ENCODE results near the gene LIN52.
A peak's percentile ranks its signal among the peaks of the same experiment; 100 is the strongest.

The LIN52 gene

GRCh38 chr14:74194506-74195274 lies 109.9 kb downstream of the LIN52 start:
- DNase-seq: no peak

GRCh38 chr14:74195623-74196022 lies 110.9 kb downstream of the LIN52 start:
- DNase-seq: no peak

GRCh38 chr14:74198441-74199234 lies 113.9 kb downstream of the LIN52 start:
- no peak for DNase-seq

GRCh38 chr14:74202113-74202512 lies 117.4 kb downstream of the LIN52 start:
- DNase-seq: no peak

- no peak for DNase-seq
Measured at GRCh38 chr14:74203639-74204038, 118.9 kb downstream of the LIN52 start.

GRCh38 chr14:74204491-74204890 lies 119.7 kb downstream of the LIN52 start:
- DNase-seq: no peak

GRCh38 chr14:74205882-74206281 lies 121.1 kb downstream of the LIN52 start:
- no peak for DNase-seq

- DNase-seq: no peak
Measured at GRCh38 chr14:74207943-74208342, 123.2 kb downstream of the LIN52 start.

GRCh38 chr14:74208642-74209041 lies 123.9 kb downstream of the LIN52 start:
- no peak for DNase-seq

- DNase-seq: no peak
Measured at GRCh38 chr14:74211945-74212580, 127.3 kb downstream of the LIN52 start.

- no peak for DNase-seq
Measured at GRCh38 chr14:74213907-74214803, 129.4 kb downstream of the LIN52 start.

- DNase-seq: no peak
Measured at GRCh38 chr14:74216671-74217070, 131.9 kb downstream of the LIN52 start.

- peak; percentile 59 for DNase-seq
Measured at GRCh38 chr14:74217672-74218448, 133.1 kb downstream of the LIN52 start.

- no peak for DNase-seq
Measured at GRCh38 chr14:74218462-74218861, 133.7 kb downstream of the LIN52 start.

- DNase-seq: no peak
Measured at GRCh38 chr14:74219277-74220205, 134.8 kb downstream of the LIN52 start.

GRCh38 chr14:74220991-74221390 lies 136.2 kb downstream of the LIN52 start:
- no peak for DNase-seq

GRCh38 chr14:74221741-74222140 lies 137.0 kb downstream of the LIN52 start:
- DNase-seq: no peak

GRCh38 chr14:74223016-74223415 lies 138.3 kb downstream of the LIN52 start:
- no peak for DNase-seq

- DNase-seq: no peak
Measured at GRCh38 chr14:74231784-74232183, 147.0 kb downstream of the LIN52 start.

- no peak for DNase-seq
Measured at GRCh38 chr14:74235017-74235416, 150.3 kb downstream of the LIN52 start.
